ENCODE results near the gene CEMIP2. TPM values are rescaled to one million over a fixed set of nuclear protein-coding genes. Genes with fewer than 3 reads are reported as not detected.

CEMIP2 gene
- polyA plus RNA-seq, 3 donors: 11.6 to 58.7 (median 21.4) TPM

DNA sequence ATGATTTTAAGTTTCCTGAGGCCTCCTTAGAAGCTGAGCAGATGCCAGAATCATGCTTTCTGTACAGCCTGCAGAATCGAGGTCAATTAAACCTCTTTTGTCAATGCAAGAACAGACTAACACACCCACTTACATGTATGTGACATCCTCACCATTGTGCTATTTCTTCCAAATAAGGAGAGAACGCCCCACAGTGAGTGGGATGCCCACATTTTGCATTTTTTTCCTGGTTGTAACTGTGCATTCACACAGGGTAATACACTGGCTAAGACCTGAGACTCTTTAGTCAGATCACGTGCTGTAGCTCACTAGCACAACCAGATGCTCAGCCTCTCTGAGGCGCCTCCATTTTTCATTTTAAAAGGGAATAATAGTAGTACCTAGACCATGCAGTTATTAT is 4.4 kb upstream of the CEMIP2 start:
- Mint-ChIP-seq H3K4me1 (peaks cover 15% of the 10 kb centered on the region), H3K36me3 (peaks cover 0 to 1% of the 10 kb centered on the region in 2 donors), H3K27ac (no peak overlapping the region), H3K4me3 (no peak overlapping the region), H3K9me3 (peaks cover 0 to 2% (median 0%) of the 10 kb centered on the region in 7 donors), H3K27me3 (ENCODE audit: low read depth in 3 of 3) (peaks cover 12 to 18% (median 15%) of the 10 kb centered on the region in 3 donors)
- Histone ChIP-seq H3K36me3 (replicated peaks in 1 of 2; ENCODE audit: control insufficient read depth in 1 of 2, insufficient read depth in 2 of 2, low read length in 2 of 2) (no peaks in the 10 kb centered on the region), H3K79me2 (ENCODE audit: insufficient read depth, low read length) (peaks cover 4% of the 10 kb centered on the region), H3K27me3 (ENCODE audit: control insufficient read depth in 2 of 2, insufficient read depth in 2 of 2, low read length in 2 of 2) (peaks cover 3 to 4% of the 10 kb centered on the region in 2 donors), H4K20me1 (ENCODE audit: insufficient read depth, low read length) (peaks cover 3% of the 10 kb centered on the region), H2AFZ (ENCODE audit: insufficient read depth, low read depth, low read length, poor library complexity, severe bottlenecking) (no peak overlapping the region), H3K4me2 (replicated peaks; ENCODE audit: extremely low read depth, low read length, poor library complexity, severe bottlenecking) (no peak overlapping the region), H3K9ac (ENCODE audit: insufficient read depth, low read length, poor library complexity, severe bottlenecking) (no peak overlapping the region), H3K4me3 (replicated peaks in 1 of 3; ENCODE audit: low read depth in 2 of 3, low read length in 3 of 3) (no peak overlapping the region), H3K4me1 (ENCODE audit: control insufficient read depth in 1 of 2, insufficient read depth in 2 of 2, low read length in 2 of 2) (peaks cover 10 to 11% of the 10 kb centered on the region in 2 donors), H3K9me3 (replicated peaks in 1 of 2; ENCODE audit: control insufficient read depth in 1 of 2, insufficient read depth in 1 of 2, low read length in 2 of 2) (no peaks in the 10 kb centered on the region), H3K27ac (ENCODE audit: low read depth in 1 of 2, low read length in 2 of 2) (no peak overlapping the region)
- TF ChIP-seq, protein P1, sequence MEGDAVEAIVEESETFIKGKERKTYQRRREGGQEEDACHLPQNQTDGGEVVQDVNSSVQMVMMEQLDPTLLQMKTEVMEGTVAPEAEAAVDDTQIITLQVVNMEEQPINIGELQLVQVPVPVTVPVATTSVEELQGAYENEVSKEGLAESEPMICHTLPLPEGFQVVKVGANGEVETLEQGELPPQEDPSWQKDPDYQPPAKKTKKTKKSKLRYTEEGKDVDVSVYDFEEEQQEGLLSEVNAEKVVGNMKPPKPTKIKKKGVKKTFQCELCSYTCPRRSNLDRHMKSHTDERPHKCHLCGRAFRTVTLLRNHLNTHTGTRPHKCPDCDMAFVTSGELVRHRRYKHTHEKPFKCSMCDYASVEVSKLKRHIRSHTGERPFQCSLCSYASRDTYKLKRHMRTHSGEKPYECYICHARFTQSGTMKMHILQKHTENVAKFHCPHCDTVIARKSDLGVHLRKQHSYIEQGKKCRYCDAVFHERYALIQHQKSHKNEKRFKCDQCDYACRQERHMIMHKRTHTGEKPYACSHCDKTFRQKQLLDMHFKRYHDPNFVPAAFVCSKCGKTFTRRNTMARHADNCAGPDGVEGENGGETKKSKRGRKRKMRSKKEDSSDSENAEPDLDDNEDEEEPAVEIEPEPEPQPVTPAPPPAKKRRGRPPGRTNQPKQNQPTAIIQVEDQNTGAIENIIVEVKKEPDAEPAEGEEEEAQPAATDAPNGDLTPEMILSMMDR (IDR thresholded peaks at IDR 0.05): no peak
- no peak for DNase-seq
- intact Hi-C loops (cut with micrococcal nuclease): no loop called here
- 83% methylated on average over 2 of the region's 4 CpGs for WGBS (ENCODE audit: insufficient coverage)

DNA sequence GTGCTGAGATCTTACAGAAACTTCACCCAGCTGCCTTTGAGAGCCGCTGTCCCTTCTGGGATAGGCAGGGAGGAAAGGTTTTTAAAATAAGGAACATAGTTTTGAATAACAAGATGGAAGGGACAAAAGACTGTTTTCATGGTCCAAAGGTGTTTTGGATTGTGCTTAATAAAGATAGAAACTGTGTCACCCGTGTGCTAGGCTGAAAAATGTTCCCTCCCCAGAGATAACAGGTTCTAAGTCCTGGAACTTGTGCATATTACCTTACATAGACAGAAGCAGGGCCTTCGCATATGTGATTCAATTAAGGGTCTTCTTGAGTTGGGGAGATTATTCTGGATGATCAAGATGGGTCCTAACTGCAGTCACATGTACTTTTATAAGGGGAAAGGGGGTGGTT is 1.9 kb upstream of the CEMIP2 start:
- no CpG with 5 or more reads among the region's 3 CpGs for WGBS (ENCODE audit: insufficient coverage)
- no peak overlapping the region for H3K4me2 ChIP-seq (replicated peaks; ENCODE audit: extremely low read depth, low read length, poor library complexity, severe bottlenecking)
- no peak for DNase-seq
- intact Hi-C loops (cut with micrococcal nuclease): no loop called here
- peaks cover 29% of the 10 kb centered on the region for H3K79me2 ChIP-seq (ENCODE audit: insufficient read depth, low read length)
- Mint-ChIP-seq H3K27me3 (ENCODE audit: low read depth in 3 of 3) (peaks cover 11 to 24% (median 12%) of the 10 kb centered on the region in 3 donors), H3K36me3 (peaks cover 0 to 7% of the 10 kb centered on the region in 2 donors), H3K27ac (peak overlapping the region in 2 of 7 donors; percentile 32 to 63), H3K4me1 (peaks cover 39% of the 10 kb centered on the region), H3K9me3 (peaks cover 0 to 2% (median 0%) of the 10 kb centered on the region in 7 donors), H3K4me3 (peak overlapping the region; percentile 86 to 92)
- no peak overlapping the region for H2AFZ ChIP-seq (ENCODE audit: insufficient read depth, low read depth, low read length, poor library complexity, severe bottlenecking)
- H4K20me1 ChIP-seq (ENCODE audit: insufficient read depth, low read length): peaks cover 29% of the 10 kb centered on the region
- no peak overlapping the region for H3K4me3 ChIP-seq (replicated peaks in 1 of 3; ENCODE audit: low read depth in 2 of 3, low read length in 3 of 3)
- no peak overlapping the region for H3K9ac ChIP-seq (ENCODE audit: insufficient read depth, low read length, poor library complexity, severe bottlenecking)
- no peaks in the 10 kb centered on the region for H3K9me3 ChIP-seq (replicated peaks in 1 of 2; ENCODE audit: control insufficient read depth in 1 of 2, insufficient read depth in 1 of 2, low read length in 2 of 2)
- no peaks in the 10 kb centered on the region for H3K36me3 ChIP-seq (replicated peaks in 1 of 2; ENCODE audit: control insufficient read depth in 1 of 2, insufficient read depth in 2 of 2, low read length in 2 of 2)
- H3K4me1 ChIP-seq (ENCODE audit: control insufficient read depth in 1 of 2, insufficient read depth in 2 of 2, low read length in 2 of 2): peaks cover 34 to 36% of the 10 kb centered on the region in 2 donors
- TF ChIP-seq, protein P1 (IDR thresholded peaks at IDR 0.05): no peak
- peaks cover 3 to 4% of the 10 kb centered on the region in 2 donors for H3K27me3 ChIP-seq (ENCODE audit: control insufficient read depth in 2 of 2, insufficient read depth in 2 of 2, low read length in 2 of 2)
- no peak overlapping the region for H3K27ac ChIP-seq (ENCODE audit: low read depth in 1 of 2, low read length in 2 of 2)
